ENCODE measurements around the gene SAFB2. TPM values are rescaled to one million over a fixed set of nuclear protein-coding genes. Genes with fewer than 3 reads are reported as not detected.

SAFB2 gene
- total and polyA plus RNA-seq, 7 donors = 22.2 to 80.0 (median 35.1) TPM

DNA sequence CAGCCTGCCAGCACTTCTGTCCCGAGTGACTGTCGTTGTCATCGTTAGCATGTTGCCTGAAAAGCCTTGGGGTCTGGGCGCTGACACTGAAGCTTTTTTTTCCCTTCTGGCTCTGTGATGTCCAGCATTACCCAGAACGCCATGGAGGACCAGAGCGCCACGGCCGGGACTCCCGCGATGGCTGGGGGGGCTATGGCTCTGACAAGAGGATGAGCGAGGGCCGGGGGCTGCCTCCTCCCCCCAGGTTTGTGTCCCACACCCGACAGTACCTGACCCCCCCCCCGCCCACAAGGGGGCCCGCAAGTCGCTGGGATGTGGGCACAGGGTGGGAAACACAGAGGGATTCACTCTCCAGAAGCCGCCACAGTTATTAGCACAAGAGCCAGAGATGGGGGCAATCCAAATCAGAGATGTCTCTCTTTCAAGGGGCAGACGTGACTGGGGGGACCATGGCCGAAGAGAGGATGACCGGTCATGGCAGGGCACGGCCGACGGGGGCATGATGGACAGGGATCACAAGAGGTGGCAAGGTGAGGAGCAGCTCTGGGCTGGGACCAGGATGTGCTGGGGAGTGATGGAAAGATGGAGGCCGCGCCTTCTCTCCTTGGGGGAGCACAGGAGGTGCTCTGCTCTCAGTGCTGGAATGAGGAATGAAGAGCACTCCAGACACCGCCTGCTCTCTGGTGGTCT is 44.5 kb upstream of the SAFB2 start:
- no peaks in the 10 kb centered on the region for H3K27me3 ChIP-seq
- H3K4me1 ChIP-seq = no peaks in the 10 kb centered on the region
- no peak for DNase-seq
- no peaks in the 10 kb centered on the region for H3K9me3 ChIP-seq
- 93 to 95% methylated on average over 26 of the region's 26 CpGs for WGBS, 2 donors
- no peak for TF ChIP-seq EP300 (IDR thresholded peaks at IDR 0.05)
- TF ChIP-seq, protein P1, sequence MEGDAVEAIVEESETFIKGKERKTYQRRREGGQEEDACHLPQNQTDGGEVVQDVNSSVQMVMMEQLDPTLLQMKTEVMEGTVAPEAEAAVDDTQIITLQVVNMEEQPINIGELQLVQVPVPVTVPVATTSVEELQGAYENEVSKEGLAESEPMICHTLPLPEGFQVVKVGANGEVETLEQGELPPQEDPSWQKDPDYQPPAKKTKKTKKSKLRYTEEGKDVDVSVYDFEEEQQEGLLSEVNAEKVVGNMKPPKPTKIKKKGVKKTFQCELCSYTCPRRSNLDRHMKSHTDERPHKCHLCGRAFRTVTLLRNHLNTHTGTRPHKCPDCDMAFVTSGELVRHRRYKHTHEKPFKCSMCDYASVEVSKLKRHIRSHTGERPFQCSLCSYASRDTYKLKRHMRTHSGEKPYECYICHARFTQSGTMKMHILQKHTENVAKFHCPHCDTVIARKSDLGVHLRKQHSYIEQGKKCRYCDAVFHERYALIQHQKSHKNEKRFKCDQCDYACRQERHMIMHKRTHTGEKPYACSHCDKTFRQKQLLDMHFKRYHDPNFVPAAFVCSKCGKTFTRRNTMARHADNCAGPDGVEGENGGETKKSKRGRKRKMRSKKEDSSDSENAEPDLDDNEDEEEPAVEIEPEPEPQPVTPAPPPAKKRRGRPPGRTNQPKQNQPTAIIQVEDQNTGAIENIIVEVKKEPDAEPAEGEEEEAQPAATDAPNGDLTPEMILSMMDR (IDR thresholded peaks at IDR 0.05) = no peak
- no peak for TF ChIP-seq POLR2AphosphoS5 (IDR thresholded peaks at IDR 0.05)
- TF ChIP-seq POLR2A (IDR thresholded peaks at IDR 0.05) = no peak
- intact Hi-C loops (cut with DNase I) = no loop called here
- no peak overlapping the region for H3K27ac ChIP-seq
- H3K4me3 ChIP-seq = no peak overlapping the region
- H3K36me3 ChIP-seq = peaks cover 44 to 87% (median 71%) of the 10 kb centered on the region in 4 donors

DNA sequence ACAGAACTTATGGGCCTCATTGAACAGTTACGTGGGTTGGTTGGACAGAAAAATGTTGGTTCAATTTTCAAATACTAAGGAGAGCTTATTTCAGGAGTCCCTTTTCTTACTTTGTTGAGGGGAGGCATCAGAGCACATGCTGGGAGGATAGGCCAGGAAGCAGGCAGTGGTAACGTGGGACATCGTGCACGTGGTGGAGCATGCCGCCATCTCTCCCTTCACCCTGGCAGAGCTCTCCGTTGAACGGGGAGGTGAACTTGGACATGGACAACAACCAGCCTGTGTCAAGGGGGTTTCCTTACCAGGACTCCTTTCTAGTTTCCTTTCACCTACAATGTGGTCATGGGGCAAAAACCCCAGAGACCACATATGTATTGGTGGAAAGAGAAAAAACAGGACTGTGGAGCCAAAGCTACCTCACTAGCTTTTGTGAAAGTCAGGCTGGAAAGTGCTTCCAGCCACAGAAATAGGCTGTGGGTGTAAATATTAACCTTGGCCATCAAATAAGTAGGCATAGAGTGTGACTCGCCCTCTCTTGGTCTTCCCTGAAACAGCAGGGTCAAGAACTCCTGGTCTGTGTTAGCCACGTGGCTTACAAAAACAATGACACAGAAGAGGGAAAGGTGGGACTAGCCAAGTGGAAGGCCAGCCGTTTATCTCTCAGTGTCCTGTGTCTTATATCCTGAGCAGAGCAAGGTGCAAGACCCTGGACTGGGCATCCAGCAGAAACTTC is 43.4 kb upstream of the SAFB2 start:
- no peaks in the 10 kb centered on the region for H3K4me1 ChIP-seq
- peaks cover 55 to 94% (median 82%) of the 10 kb centered on the region in 4 donors for H3K36me3 ChIP-seq

DNA sequence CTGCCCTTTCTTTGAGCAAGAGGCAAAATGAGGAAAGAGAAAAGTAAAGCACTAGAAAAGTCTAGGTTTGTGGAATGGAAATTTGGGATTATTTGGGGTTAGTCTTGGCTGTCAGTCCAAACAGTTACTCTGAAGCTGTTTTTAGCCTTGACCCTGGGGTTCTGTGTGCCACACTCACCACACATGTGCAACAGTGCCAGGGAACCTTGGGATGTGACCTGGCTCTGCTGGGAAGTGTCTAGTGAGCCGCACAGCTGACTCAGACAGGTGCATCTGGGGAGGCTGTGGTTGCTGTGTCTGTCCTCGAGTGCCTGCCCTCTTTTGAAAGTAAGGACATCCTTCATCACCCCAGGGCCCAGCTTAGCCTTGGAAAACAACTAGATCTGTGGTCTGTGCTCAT is 41.9 kb upstream of the SAFB2 start:
- TF ChIP-seq POLR2A (IDR thresholded peaks at IDR 0.05) = no peak
- TF ChIP-seq, protein P1 (IDR thresholded peaks at IDR 0.05) = no peak
- no peak for TF ChIP-seq EP300 (IDR thresholded peaks at IDR 0.05)
- no peak for TF ChIP-seq POLR2AphosphoS5 (IDR thresholded peaks at IDR 0.05)
- Histone ChIP-seq H3K4me3 (no peak overlapping the region), H3K9me3 (no peaks in the 10 kb centered on the region), H3K4me1 (no peaks in the 10 kb centered on the region), H3K27ac (no peak overlapping the region), H3K27me3 (no peaks in the 10 kb centered on the region), H3K36me3 (peaks cover 53 to 100% (median 89%) of the 10 kb centered on the region in 4 donors)
- intact Hi-C loops (cut with DNase I) = no loop called here
- DNase-seq = no peak
- 86 to 91% methylated on average over 2 of the region's 2 CpGs for WGBS, 2 donors

More for the DNA sequence above, 43.4 kb upstream of the SAFB2 start:
- intact Hi-C loops (cut with DNase I) = no loop called here
- Histone ChIP-seq H3K27ac (no peak overlapping the region), H3K27me3 (no peaks in the 10 kb centered on the region), H3K4me3 (no peak overlapping the region), H3K9me3 (no peaks in the 10 kb centered on the region)
- WGBS, 2 donors = 77% methylated on average over 10 of the region's 10 CpGs
- TF ChIP-seq, protein P1 (IDR thresholded peaks at IDR 0.05) = no peak
- TF ChIP-seq POLR2AphosphoS5 (IDR thresholded peaks at IDR 0.05) (no peak), EP300 (IDR thresholded peaks at IDR 0.05) (no peak), POLR2A (IDR thresholded peaks at IDR 0.05) (no peak)
- no peak for DNase-seq

DNA sequence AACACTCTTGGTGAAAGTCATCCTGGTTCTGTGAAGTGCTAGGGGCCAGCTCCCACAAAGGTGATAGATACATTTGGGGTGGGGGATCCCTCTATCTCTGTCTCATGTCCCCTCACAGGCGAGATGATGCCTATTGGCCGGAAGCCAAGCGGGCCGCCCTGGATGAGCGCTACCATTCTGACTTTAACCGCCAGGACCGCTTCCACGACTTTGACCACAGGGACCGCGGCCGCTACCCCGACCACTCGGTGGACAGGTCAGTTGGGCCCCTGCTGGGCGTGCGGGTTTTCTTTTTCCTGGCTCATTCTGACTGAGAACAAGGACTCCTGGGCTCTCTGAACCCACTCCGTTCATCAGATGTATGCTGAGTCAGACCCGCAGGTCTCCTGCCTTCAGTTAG is 41.3 kb upstream of the SAFB2 start:
- Histone ChIP-seq H3K27me3 (no peaks in the 10 kb centered on the region), H3K4me1 (no peaks in the 10 kb centered on the region), H3K36me3 (peaks cover 48 to 100% (median 88%) of the 10 kb centered on the region in 4 donors), H3K4me3 (no peak overlapping the region), H3K9me3 (no peaks in the 10 kb centered on the region), H3K27ac (no peak overlapping the region)
- no peak for DNase-seq
- TF ChIP-seq EP300 (IDR thresholded peaks at IDR 0.05) = no peak
- TF ChIP-seq, protein P1 (IDR thresholded peaks at IDR 0.05) = no peak
- TF ChIP-seq POLR2AphosphoS5 (IDR thresholded peaks at IDR 0.05) = no peak
- WGBS, 2 donors = 95 to 96% methylated on average over 17 of the region's 17 CpGs
- intact Hi-C loops (cut with DNase I) = no loop called here
